ENCODE results near the gene EIF3I. TPM values are rescaled to one million over a fixed set of nuclear protein-coding genes. Genes with fewer than 3 reads are reported as not detected.

Gene EIF3I
- total and polyA plus RNA-seq, 2 of the 8 experiments (the other 6 are each of a cell fraction or from before 2014, with no cell fraction given) = 247 to 346 TPM

Small RNAs within 50 kb of the gene (small RNA-seq; reads per million reads assigned to genes)
- not detected for gene RF00017 (ENCODE audit: insufficient read depth)

Other genes with a start within 250 kb of the EIF3I start
- gene KHDRBS1, start 208.5 kb upstream of the EIF3I start, total RNA-seq (2021; fragmentation: NEBNext Ultra II Directional; extraction: Animal tissue kit (Norgen Biotek cat#: 25700)) = 281 and 284 TPM in 2 replicates
- 53.8 and 62.7 TPM in 2 replicates for gene KHDRBS1, start 208.5 kb upstream of the EIF3I start, polyA plus RNA-seq (2011; rRNA removed)
- 24.6 and 25.3 TPM in 2 replicates for gene TMEM39B, start 149.5 kb upstream of the EIF3I start, total RNA-seq (2021; fragmentation: NEBNext Ultra II Directional; extraction: Animal tissue kit (Norgen Biotek cat#: 25700))
- 32.7 and 39.6 TPM in 2 replicates for gene TMEM39B, start 149.5 kb upstream of the EIF3I start, polyA plus RNA-seq (2011; rRNA removed)
- 116 and 120 TPM in 2 replicates for gene KPNA6, start 114.4 kb upstream of the EIF3I start, total RNA-seq (2021; fragmentation: NEBNext Ultra II Directional; extraction: Animal tissue kit (Norgen Biotek cat#: 25700))
- gene KPNA6, start 114.4 kb upstream of the EIF3I start, polyA plus RNA-seq (2011; rRNA removed) = 22.0 and 24.2 TPM in 2 replicates
- 45.4 and 46.9 TPM in 2 replicates for gene TXLNA, start 42.7 kb upstream of the EIF3I start, total RNA-seq (2021; fragmentation: NEBNext Ultra II Directional; extraction: Animal tissue kit (Norgen Biotek cat#: 25700))
- 31.3 and 31.6 TPM in 2 replicates for gene TXLNA, start 42.7 kb upstream of the EIF3I start, polyA plus RNA-seq (2011; rRNA removed)
- gene CCDC28B, start 21.8 kb upstream of the EIF3I start, total RNA-seq (2021; fragmentation: NEBNext Ultra II Directional; extraction: Animal tissue kit (Norgen Biotek cat#: 25700)) = 17.1 and 20.9 TPM in 2 replicates
- gene CCDC28B, start 21.8 kb upstream of the EIF3I start, polyA plus RNA-seq (2011; rRNA removed) = 16.7 and 18.4 TPM in 2 replicates
- gene IQCC, start 16.7 kb upstream of the EIF3I start, total RNA-seq (2021; fragmentation: NEBNext Ultra II Directional; extraction: Animal tissue kit (Norgen Biotek cat#: 25700)) = 4.2 and 4.3 TPM in 2 replicates
- 1.9 and 2.5 TPM in 2 replicates for gene IQCC, start 16.7 kb upstream of the EIF3I start, polyA plus RNA-seq (2011; rRNA removed)
- gene DCDC2B, start 13.3 kb upstream of the EIF3I start, total RNA-seq (2021; fragmentation: NEBNext Ultra II Directional; extraction: Animal tissue kit (Norgen Biotek cat#: 25700)) = not detected in 2 replicates
- not detected in 2 replicates for gene DCDC2B, start 13.3 kb upstream of the EIF3I start, polyA plus RNA-seq (2011; rRNA removed)
- 8.9 TPM in 2 replicates for gene TMEM234, start 54 bp upstream of the EIF3I start, total RNA-seq (2021; fragmentation: NEBNext Ultra II Directional; extraction: Animal tissue kit (Norgen Biotek cat#: 25700))
- 8.6 and 8.7 TPM in 2 replicates for gene TMEM234, start 54 bp upstream of the EIF3I start, polyA plus RNA-seq (2011; rRNA removed)
- 3.2 and 3.9 TPM in 2 replicates for gene FAM167B, start 24.8 kb downstream of the EIF3I start, total RNA-seq (2021; fragmentation: NEBNext Ultra II Directional; extraction: Animal tissue kit (Norgen Biotek cat#: 25700))
- gene FAM167B, start 24.8 kb downstream of the EIF3I start, polyA plus RNA-seq (2011; rRNA removed) = 2.8 and 4.2 TPM in 2 replicates
- gene LCK, start 28.9 kb downstream of the EIF3I start, total RNA-seq (2021; fragmentation: NEBNext Ultra II Directional; extraction: Animal tissue kit (Norgen Biotek cat#: 25700)) = 71.6 and 75.3 TPM in 2 replicates
- gene LCK, start 28.9 kb downstream of the EIF3I start, polyA plus RNA-seq (2011; rRNA removed) = 99.2 and 122 TPM in 2 replicates
- gene HDAC1, start 69.7 kb downstream of the EIF3I start, total RNA-seq (2021; fragmentation: NEBNext Ultra II Directional; extraction: Animal tissue kit (Norgen Biotek cat#: 25700)) = 111 and 112 TPM in 2 replicates
- gene HDAC1, start 69.7 kb downstream of the EIF3I start, polyA plus RNA-seq (2011; rRNA removed) = 98.6 and 125 TPM in 2 replicates
- gene MARCKSL1, start 113.8 kb downstream of the EIF3I start, total RNA-seq (2021; fragmentation: NEBNext Ultra II Directional; extraction: Animal tissue kit (Norgen Biotek cat#: 25700)) = 536 and 557 TPM in 2 replicates
- gene MARCKSL1, start 113.8 kb downstream of the EIF3I start, polyA plus RNA-seq (2011; rRNA removed) = 558 and 618 TPM in 2 replicates
- gene FAM229A, start 140.1 kb downstream of the EIF3I start, total RNA-seq (2021; fragmentation: NEBNext Ultra II Directional; extraction: Animal tissue kit (Norgen Biotek cat#: 25700)) = 4.1 and 4.2 TPM in 2 replicates
- gene FAM229A, start 140.1 kb downstream of the EIF3I start, polyA plus RNA-seq (2011; rRNA removed) = 4.2 and 7.5 TPM in 2 replicates
- 1.2 and 1.5 TPM in 2 replicates for gene TSSK3, start 140.1 kb downstream of the EIF3I start, total RNA-seq (2021; fragmentation: NEBNext Ultra II Directional; extraction: Animal tissue kit (Norgen Biotek cat#: 25700))
- gene TSSK3, start 140.1 kb downstream of the EIF3I start, polyA plus RNA-seq (2011; rRNA removed) = 1.2 and 1.9 TPM in 2 replicates
- gene BSDC1, start 172.0 kb downstream of the EIF3I start, total RNA-seq (2021; fragmentation: NEBNext Ultra II Directional; extraction: Animal tissue kit (Norgen Biotek cat#: 25700)) = 40.7 and 42.9 TPM in 2 replicates
- gene BSDC1, start 172.0 kb downstream of the EIF3I start, polyA plus RNA-seq (2011; rRNA removed) = 23.3 and 24.8 TPM in 2 replicates
- 3.5 and 3.7 TPM in 2 replicates for gene ZBTB8B, start 242.7 kb downstream of the EIF3I start, total RNA-seq (2021; fragmentation: NEBNext Ultra II Directional; extraction: Animal tissue kit (Norgen Biotek cat#: 25700))
- 1.2 and 1.3 TPM in 2 replicates for gene ZBTB8B, start 242.7 kb downstream of the EIF3I start, polyA plus RNA-seq (2011; rRNA removed)